Measurements from ENCODE around the gene AGBL4.

Gene AGBL4

DNA sequence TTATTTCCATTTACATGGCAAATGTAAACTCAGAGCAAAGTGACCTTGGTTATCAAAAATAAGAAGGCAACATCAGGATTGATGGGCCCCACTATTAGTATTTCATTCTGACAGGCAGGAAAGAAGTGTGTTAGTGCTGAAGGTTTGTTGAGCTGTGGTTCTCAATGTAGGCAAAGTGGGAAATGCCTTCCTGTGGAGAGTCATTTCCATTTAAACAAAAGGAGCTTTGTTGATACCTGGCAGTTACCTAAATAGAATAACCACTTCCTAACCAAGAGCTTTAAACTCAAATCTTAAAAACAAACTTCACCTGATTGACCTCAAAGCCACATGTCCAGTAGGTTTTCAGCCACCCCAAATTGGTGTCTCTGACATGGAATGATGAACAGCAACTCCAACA is 667.2 kb downstream of the AGBL4 start:
- Histone ChIP-seq H4K20me1 (ENCODE audit: insufficient read depth, low read length) (no peaks in the 10 kb centered on the region), H3K4me1 (ENCODE audit: insufficient read depth, low read length, severe bottlenecking) (no peaks in the 10 kb centered on the region), H3F3A (ENCODE audit: insufficient read depth, low read length) (no peaks in the 10 kb centered on the region), H3K36me3 (ENCODE audit: insufficient read depth, low read length) (no peaks in the 10 kb centered on the region), H3K4me2 (ENCODE audit: low read length) (no peak overlapping the region), H3K27me3 (ENCODE audit: insufficient read depth, low read length) (no peaks in the 10 kb centered on the region), H3K9ac (ENCODE audit: low read length) (no peak overlapping the region), H3K9me3 (ENCODE audit: low read length) (no peaks in the 10 kb centered on the region), H2AFZ (ENCODE audit: low read length) (no peak overlapping the region), H3K79me2 (ENCODE audit: insufficient read depth, low read length) (no peaks in the 10 kb centered on the region), H3K9me2 (ENCODE audit: low read depth, low read length) (no peaks in the 10 kb centered on the region), H3K27ac (ENCODE audit: low read depth, low read length, poor library complexity, severe bottlenecking) (no peak overlapping the region), H3K4me3 (ENCODE audit: low read depth, low read length, poor library complexity, severe bottlenecking) (no peak overlapping the region)
- no peak for TF ChIP-seq EZH2 (IDR thresholded peaks at IDR 0.05; ENCODE audit: borderline replicate concordance, low read length)
- TF ChIP-seq, protein P1, sequence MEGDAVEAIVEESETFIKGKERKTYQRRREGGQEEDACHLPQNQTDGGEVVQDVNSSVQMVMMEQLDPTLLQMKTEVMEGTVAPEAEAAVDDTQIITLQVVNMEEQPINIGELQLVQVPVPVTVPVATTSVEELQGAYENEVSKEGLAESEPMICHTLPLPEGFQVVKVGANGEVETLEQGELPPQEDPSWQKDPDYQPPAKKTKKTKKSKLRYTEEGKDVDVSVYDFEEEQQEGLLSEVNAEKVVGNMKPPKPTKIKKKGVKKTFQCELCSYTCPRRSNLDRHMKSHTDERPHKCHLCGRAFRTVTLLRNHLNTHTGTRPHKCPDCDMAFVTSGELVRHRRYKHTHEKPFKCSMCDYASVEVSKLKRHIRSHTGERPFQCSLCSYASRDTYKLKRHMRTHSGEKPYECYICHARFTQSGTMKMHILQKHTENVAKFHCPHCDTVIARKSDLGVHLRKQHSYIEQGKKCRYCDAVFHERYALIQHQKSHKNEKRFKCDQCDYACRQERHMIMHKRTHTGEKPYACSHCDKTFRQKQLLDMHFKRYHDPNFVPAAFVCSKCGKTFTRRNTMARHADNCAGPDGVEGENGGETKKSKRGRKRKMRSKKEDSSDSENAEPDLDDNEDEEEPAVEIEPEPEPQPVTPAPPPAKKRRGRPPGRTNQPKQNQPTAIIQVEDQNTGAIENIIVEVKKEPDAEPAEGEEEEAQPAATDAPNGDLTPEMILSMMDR (IDR thresholded peaks at IDR 0.05; ENCODE audit: low read length): no peak

DNA sequence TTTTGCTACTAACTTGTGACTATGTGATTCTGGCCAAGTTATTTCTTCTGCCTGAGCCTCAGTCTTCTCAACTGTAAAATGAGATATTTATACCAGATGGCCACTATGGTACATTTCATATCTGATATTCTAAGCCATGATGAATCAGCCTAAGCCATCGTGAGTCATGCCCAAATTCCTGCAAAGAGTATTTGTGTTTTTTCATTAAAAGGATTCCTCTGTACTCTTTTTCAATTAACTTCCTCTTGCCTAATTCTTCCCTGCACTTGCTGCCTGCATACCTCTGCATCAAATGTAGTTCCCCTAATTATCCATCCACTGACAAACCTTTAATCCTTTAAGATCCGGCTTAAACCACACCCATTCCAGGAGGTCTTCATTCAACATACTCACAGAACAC is 672.0 kb downstream of the AGBL4 start:
- Histone ChIP-seq H3K27ac (ENCODE audit: low read depth, low read length, poor library complexity, severe bottlenecking) (no peak overlapping the region), H3K4me1 (ENCODE audit: insufficient read depth, low read length, severe bottlenecking) (no peaks in the 10 kb centered on the region)

DNA sequence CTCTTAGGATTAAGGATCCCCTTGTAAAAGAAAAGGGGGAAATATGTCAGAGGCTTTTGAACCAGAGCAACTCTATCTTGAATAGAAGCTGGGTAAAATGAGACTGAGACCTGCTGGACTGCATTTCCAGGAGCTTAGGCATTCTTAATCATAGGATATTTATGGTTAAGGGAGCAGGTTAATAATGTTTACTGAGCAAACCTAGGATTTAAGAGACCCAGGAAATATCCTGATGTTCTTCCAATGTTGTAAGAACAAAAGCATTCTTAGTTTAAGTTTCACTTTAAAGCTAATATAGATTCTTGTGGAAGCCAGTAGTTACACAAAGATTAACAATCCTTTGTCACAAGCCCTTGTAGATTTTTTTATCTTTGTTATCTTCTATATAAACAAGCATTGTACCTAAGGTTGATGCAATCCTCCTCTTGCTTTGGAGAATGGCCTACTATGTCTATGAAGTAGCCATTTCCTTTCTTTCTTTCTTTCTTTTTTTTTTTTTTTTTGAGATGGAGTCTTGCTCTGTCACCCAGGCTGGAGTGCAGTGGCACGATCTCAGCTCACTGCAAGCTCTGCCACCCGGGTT is 676.9 kb downstream of the AGBL4 start:
- no peak for TF ChIP-seq EZH2 (IDR thresholded peaks at IDR 0.05; ENCODE audit: borderline replicate concordance, low read length)
- TF ChIP-seq, protein P1 (IDR thresholded peaks at IDR 0.05; ENCODE audit: low read length): no peak
- H3K4me1 ChIP-seq (ENCODE audit: insufficient read depth, low read length, severe bottlenecking): no peaks in the 10 kb centered on the region
- no peaks in the 10 kb centered on the region for H3K9me3 ChIP-seq (ENCODE audit: low read length)
- H3K27me3 ChIP-seq (ENCODE audit: insufficient read depth, low read length): no peaks in the 10 kb centered on the region
- H3K27ac ChIP-seq (ENCODE audit: low read depth, low read length, poor library complexity, severe bottlenecking): no peak overlapping the region
- no peak overlapping the region for H3K9ac ChIP-seq (ENCODE audit: low read length)
- no peak overlapping the region for H3K4me3 ChIP-seq (ENCODE audit: low read depth, low read length, poor library complexity, severe bottlenecking)
- H3F3A ChIP-seq (ENCODE audit: insufficient read depth, low read length): no peaks in the 10 kb centered on the region
- no peaks in the 10 kb centered on the region for H3K79me2 ChIP-seq (ENCODE audit: insufficient read depth, low read length)
- no peaks in the 10 kb centered on the region for H3K9me2 ChIP-seq (ENCODE audit: low read depth, low read length)
- H3K36me3 ChIP-seq (ENCODE audit: insufficient read depth, low read length): no peaks in the 10 kb centered on the region
- H3K4me2 ChIP-seq (ENCODE audit: low read length): no peak overlapping the region
- no peaks in the 10 kb centered on the region for H4K20me1 ChIP-seq (ENCODE audit: insufficient read depth, low read length)
- H2AFZ ChIP-seq (ENCODE audit: low read length): no peak overlapping the region

More for the DNA sequence above, 672.0 kb downstream of the AGBL4 start:
- no peak overlapping the region for H3K4me2 ChIP-seq (ENCODE audit: low read length)
- no peaks in the 10 kb centered on the region for H3K79me2 ChIP-seq (ENCODE audit: insufficient read depth, low read length)
- H3K9ac ChIP-seq (ENCODE audit: low read length): no peak overlapping the region
- H3K4me3 ChIP-seq (ENCODE audit: low read depth, low read length, poor library complexity, severe bottlenecking): no peak overlapping the region
- no peaks in the 10 kb centered on the region for H4K20me1 ChIP-seq (ENCODE audit: insufficient read depth, low read length)
- H3K9me2 ChIP-seq (ENCODE audit: low read depth, low read length): no peaks in the 10 kb centered on the region
- no peaks in the 10 kb centered on the region for H3F3A ChIP-seq (ENCODE audit: insufficient read depth, low read length)
- H3K27me3 ChIP-seq (ENCODE audit: insufficient read depth, low read length): no peaks in the 10 kb centered on the region
- no peak for TF ChIP-seq EZH2 (IDR thresholded peaks at IDR 0.05; ENCODE audit: borderline replicate concordance, low read length)
- TF ChIP-seq, protein P1 (IDR thresholded peaks at IDR 0.05; ENCODE audit: low read length): no peak
- no peaks in the 10 kb centered on the region for H3K9me3 ChIP-seq (ENCODE audit: low read length)
- no peaks in the 10 kb centered on the region for H3K36me3 ChIP-seq (ENCODE audit: insufficient read depth, low read length)
- no peak overlapping the region for H2AFZ ChIP-seq (ENCODE audit: low read length)

Measured in OCI-LY1 (cell line).